DMS114 treated with DMSO at 0.1 percent for 48 hours (cell line): Measurements from ENCODE around the gene MPO.

ENCODE experiments used
- DNase-seq: peaks from one replicate; lab custom pipeline; 2025; ENCODE audit not compliant: unreplicated experiment; lab: John Stamatoyannopoulos, UW

The MPO gene

GRCh38 chr17:58238147-58238634 is 42.5 kb downstream of the MPO start, which contains the start of gene LPO:
Gene LPO, plus strand, starts transcription at chr17:58238584. Its CDS starts 4,396 bp downstream, at chr17:58242980.
- no peak for DNase-seq

GRCh38 chr17:58236394-58236793 is 44.3 kb downstream of the MPO start:
- no peak for DNase-seq

DNA sequence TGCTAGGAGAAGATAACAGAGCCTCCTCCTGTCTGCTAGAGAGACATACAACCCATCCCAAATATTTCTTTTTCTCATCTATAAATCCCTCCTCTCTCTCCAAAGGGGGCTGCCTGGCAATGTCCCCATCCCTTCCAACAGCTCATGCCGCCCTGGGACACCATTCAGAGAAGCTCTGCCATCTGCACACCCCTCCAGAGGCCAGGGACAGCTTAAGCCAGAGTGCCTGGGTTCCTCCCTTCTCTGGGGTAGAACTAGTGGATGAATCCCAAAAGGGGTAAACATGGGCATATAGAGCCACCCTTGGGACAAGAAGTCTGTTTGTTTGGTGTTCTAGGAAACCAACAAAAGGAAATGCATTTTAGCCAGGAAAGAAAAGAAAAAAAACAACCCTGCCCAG is 44.9 kb downstream of the MPO start:
- no peak for DNase-seq

DNA sequence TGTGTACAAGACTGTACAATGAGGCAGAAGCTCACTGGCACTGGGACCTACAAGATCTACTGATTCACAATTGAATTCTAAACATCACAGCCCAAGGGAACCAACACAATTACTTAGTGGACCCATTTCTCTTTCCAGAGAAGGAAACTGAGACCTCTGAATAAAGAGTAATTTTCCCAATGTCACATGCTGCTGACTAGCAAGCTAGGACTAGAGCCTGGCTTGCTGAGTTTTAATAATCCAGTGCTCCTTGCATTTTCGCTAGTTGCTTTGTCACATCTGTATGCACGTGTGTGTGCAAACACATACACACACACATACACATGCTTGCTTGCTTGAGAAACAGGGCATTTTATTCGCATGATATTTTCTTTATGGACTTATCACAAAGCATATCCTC is 46.2 kb downstream of the MPO start:
- no peak for DNase-seq

GRCh38 chr17:58233543-58233942 is 47.2 kb downstream of the MPO start:
- no peak for DNase-seq

DNA sequence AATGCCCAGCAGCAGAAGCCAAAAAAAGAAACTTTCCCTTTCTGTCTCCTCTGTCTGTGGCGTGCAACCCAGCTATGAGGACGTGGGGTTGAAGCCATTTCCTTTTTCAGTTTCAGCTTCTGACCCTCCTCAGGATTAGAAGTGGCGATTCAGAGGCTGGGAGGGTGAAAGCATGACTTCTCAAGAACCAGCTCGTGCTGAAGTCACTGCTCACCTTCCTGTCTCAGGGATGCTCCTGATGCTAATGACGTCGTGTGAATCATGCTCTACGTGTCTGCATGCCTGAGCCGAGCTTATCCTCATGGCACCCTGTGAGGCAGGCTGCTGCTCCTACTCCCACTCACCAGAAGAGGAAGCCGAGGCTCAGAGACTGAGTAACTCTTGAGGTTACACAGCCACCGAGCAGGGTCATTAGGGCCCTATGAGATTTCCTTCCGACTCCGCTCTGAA is 48.0 kb downstream of the MPO start:
- DNase-seq, result no peak

- no peak for DNase-seq
Measured at GRCh38 chr17:58231641-58232040, 49.1 kb downstream of the MPO start.

- no peak for DNase-seq
Measured at GRCh38 chr17:58229881-58230280, 50.9 kb downstream of the MPO start.

DNA sequence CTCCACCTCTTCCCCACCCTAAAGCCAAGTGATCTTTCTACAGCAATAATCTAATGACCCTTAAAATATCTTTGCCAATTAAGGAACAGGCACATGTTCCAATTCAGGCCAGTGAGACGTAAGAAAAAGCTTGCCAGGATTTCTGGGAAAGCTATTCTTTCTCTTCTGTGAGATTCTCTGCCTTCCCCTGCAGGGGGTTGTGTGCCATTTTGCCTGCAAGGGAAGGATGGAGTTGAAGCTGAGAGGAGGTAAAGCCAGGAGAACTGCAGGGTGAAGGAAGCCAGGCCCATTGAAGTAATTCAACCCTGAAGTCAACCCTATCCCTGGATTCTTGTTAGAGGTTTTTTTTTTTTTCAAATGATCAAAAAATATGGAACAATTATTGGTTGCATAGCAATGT is 51.4 kb downstream of the MPO start:
- DNase-seq, result no peak

GRCh38 chr17:58228679-58229078 is 52.1 kb downstream of the MPO start:
- no peak for DNase-seq

DNA sequence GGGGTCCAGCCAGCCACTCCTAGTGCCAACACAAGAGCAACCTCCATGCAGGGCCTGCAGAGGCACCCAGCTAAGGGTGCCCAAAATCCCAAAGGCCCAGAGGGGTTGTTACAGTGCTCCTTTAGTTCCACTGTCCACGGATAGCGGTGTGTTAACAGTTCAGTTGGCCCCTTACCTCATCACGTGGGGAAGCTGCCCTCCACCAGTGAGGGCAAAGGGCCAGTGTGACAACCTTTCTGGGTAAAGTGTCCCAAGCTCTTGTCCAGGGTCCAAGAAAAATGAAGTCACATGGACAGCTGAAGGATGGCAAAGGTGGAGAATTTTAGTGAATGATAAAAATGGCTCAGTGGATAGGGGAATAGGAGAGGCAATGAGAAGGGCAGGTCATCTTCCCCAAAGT is 53.0 kb downstream of the MPO start:
- no peak for DNase-seq

DNA sequence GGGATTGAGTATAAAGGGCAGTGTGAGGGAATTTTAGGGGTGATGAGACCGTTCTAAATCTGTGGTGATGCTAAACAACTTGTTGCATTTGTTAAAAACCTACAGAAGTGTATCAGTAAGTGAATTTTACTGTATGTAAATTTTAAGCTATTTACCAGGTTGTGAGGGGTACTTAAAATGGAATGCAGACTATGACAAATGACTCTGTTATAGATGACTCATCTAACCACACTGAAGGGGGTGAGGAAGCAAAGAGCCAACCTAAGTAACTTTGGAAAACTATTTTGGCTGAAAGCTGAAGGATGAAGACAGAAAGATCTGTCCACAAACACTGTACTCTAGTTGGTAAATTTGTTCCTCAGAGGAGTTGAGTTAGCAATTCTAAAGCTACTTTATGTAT is 56.4 kb downstream of the MPO start:
- DNase-seq, result no peak
